Measurements from ENCODE around the gene SYNDIG1.

Gene SYNDIG1

GRCh38 chr20:24627926-24628325 is 158.5 kb downstream of the SYNDIG1 start:
- Histone ChIP-seq H3K79me2 (ENCODE audit: control insufficient read depth, insufficient read depth, low read length, poor library complexity) (no peaks in the 10 kb centered on the region), H3K27ac (ENCODE audit: low read depth, low read length) (no peak overlapping the region), H4K91ac (ENCODE audit: low read depth, low read length) (no peak overlapping the region), H3K36me3 (ENCODE audit: control insufficient read depth in 1 of 2, insufficient read depth in 2 of 2, low read length in 2 of 2) (no peaks in the 10 kb centered on the region), H4K12ac (ENCODE audit: low read depth, low read length) (no peak overlapping the region), H2AK5ac (ENCODE audit: low read length) (no peak overlapping the region), H3K4me3 (ENCODE audit: low read depth, low read length) (no peak overlapping the region), H3K79me1 (ENCODE audit: low read length) (no peaks in the 10 kb centered on the region), H3K27me3 (ENCODE audit: insufficient read depth, low read length) (no peaks in the 10 kb centered on the region), H2BK5ac (ENCODE audit: low read depth, low read length, poor library complexity) (no peak overlapping the region), H4K8ac (ENCODE audit: low read depth, low read length) (no peak overlapping the region), H3K9ac (ENCODE audit: low read length) (no peak overlapping the region), H2BK12ac (ENCODE audit: low read length) (no peak overlapping the region), H3K4me1 (ENCODE audit: control insufficient read depth in 1 of 2, insufficient read depth in 2 of 2, low read length in 2 of 2) (no peaks in the 10 kb centered on the region), H2BK120ac (ENCODE audit: insufficient read depth, low read length, poor library complexity) (no peak overlapping the region), H3K9me3 (ENCODE audit: insufficient read depth, low read depth, low read length) (no peaks in the 10 kb centered on the region), H2AFZ (ENCODE audit: insufficient read depth, low read length, poor library complexity) (no peak overlapping the region), H3K4ac (ENCODE audit: low read depth, low read length) (no peak overlapping the region), H3K14ac (ENCODE audit: low read length) (no peak overlapping the region), H3K4me2 (ENCODE audit: low read length) (no peak overlapping the region), H3K18ac (ENCODE audit: low read length) (no peak overlapping the region), H3K23ac (ENCODE audit: low read length) (no peak overlapping the region)
- WGBS (ENCODE audit: extremely low coverage, insufficient coverage, insufficient read length): no CpG with 5 or more reads among the region's 12 CpGs
- no peak for DNase-seq

- Histone ChIP-seq H2AFZ (ENCODE audit: insufficient read depth, low read length, poor library complexity) (no peak overlapping the region), H3K4ac (ENCODE audit: low read depth, low read length) (no peak overlapping the region), H2AK5ac (ENCODE audit: low read length) (no peak overlapping the region), H3K4me2 (ENCODE audit: low read length) (no peak overlapping the region), H3K27me3 (ENCODE audit: insufficient read depth, low read length) (no peaks in the 10 kb centered on the region), H3K79me1 (ENCODE audit: low read length) (no peaks in the 10 kb centered on the region), H2BK12ac (ENCODE audit: low read length) (no peak overlapping the region), H3K18ac (ENCODE audit: low read length) (no peak overlapping the region), H3K9ac (ENCODE audit: low read length) (no peak overlapping the region), H3K14ac (ENCODE audit: low read length) (no peak overlapping the region), H2BK5ac (ENCODE audit: low read depth, low read length, poor library complexity) (no peak overlapping the region), H2BK120ac (ENCODE audit: insufficient read depth, low read length, poor library complexity) (no peak overlapping the region), H4K8ac (ENCODE audit: low read depth, low read length) (no peak overlapping the region), H3K9me3 (ENCODE audit: insufficient read depth, low read depth, low read length) (no peaks in the 10 kb centered on the region), H3K27ac (ENCODE audit: low read depth, low read length) (no peak overlapping the region), H4K12ac (ENCODE audit: low read depth, low read length) (no peak overlapping the region), H3K79me2 (ENCODE audit: control insufficient read depth, insufficient read depth, low read length, poor library complexity) (no peaks in the 10 kb centered on the region), H3K23ac (ENCODE audit: low read length) (no peak overlapping the region), H4K91ac (ENCODE audit: low read depth, low read length) (no peak overlapping the region), H3K4me3 (ENCODE audit: low read depth, low read length) (no peak overlapping the region), H3K4me1 (ENCODE audit: control insufficient read depth in 1 of 2, insufficient read depth in 2 of 2, low read length in 2 of 2) (no peaks in the 10 kb centered on the region), H3K36me3 (ENCODE audit: control insufficient read depth in 1 of 2, insufficient read depth in 2 of 2, low read length in 2 of 2) (no peaks in the 10 kb centered on the region)
- no CpG with 5 or more reads among the region's 6 CpGs for WGBS (ENCODE audit: extremely low coverage, insufficient coverage, insufficient read length)
- no peak for DNase-seq
These were observed 159.6 kb downstream of the SYNDIG1 start for GRCh38 chr20:24628985-24629384.

- no peak overlapping the region for H3K23ac ChIP-seq (ENCODE audit: low read length)
- H2BK120ac ChIP-seq (ENCODE audit: insufficient read depth, low read length, poor library complexity): no peak overlapping the region
- H3K4me1 ChIP-seq (ENCODE audit: control insufficient read depth in 1 of 2, insufficient read depth in 2 of 2, low read length in 2 of 2): peaks cover 0 to 1% of the 10 kb centered on the region in 2 experiments
- no peak overlapping the region for H3K27ac ChIP-seq (ENCODE audit: low read depth, low read length)
- H3K36me3 ChIP-seq (ENCODE audit: control insufficient read depth in 1 of 2, insufficient read depth in 2 of 2, low read length in 2 of 2): no peaks in the 10 kb centered on the region
- no peaks in the 10 kb centered on the region for H3K27me3 ChIP-seq (ENCODE audit: insufficient read depth, low read length)
- no peak overlapping the region for H3K4me3 ChIP-seq (ENCODE audit: low read depth, low read length)
- no peak overlapping the region for H4K8ac ChIP-seq (ENCODE audit: low read depth, low read length)
- no peak overlapping the region for H3K9ac ChIP-seq (ENCODE audit: low read length)
- no peak overlapping the region for H4K91ac ChIP-seq (ENCODE audit: low read depth, low read length)
- no peak for DNase-seq
- no peak overlapping the region for H4K12ac ChIP-seq (ENCODE audit: low read depth, low read length)
- H3K4me2 ChIP-seq (ENCODE audit: low read length): no peak overlapping the region
- H2AK5ac ChIP-seq (ENCODE audit: low read length): no peak overlapping the region
- H2BK12ac ChIP-seq (ENCODE audit: low read length): no peak overlapping the region
- no CpG with 5 or more reads among the region's 3 CpGs for WGBS (ENCODE audit: extremely low coverage, insufficient coverage, insufficient read length)
- H2AFZ ChIP-seq (ENCODE audit: insufficient read depth, low read length, poor library complexity): no peak overlapping the region
- no peak overlapping the region for H3K4ac ChIP-seq (ENCODE audit: low read depth, low read length)
- H2BK5ac ChIP-seq (ENCODE audit: low read depth, low read length, poor library complexity): no peak overlapping the region
- H3K14ac ChIP-seq (ENCODE audit: low read length): no peak overlapping the region
- H3K79me1 ChIP-seq (ENCODE audit: low read length): no peaks in the 10 kb centered on the region
- H3K79me2 ChIP-seq (ENCODE audit: control insufficient read depth, insufficient read depth, low read length, poor library complexity): no peaks in the 10 kb centered on the region
- H3K18ac ChIP-seq (ENCODE audit: low read length): no peak overlapping the region
- no peaks in the 10 kb centered on the region for H3K9me3 ChIP-seq (ENCODE audit: insufficient read depth, low read depth, low read length)
These were observed 160.2 kb downstream of the SYNDIG1 start for GRCh38 chr20:24629668-24630067.

GRCh38 chr20:24630486-24631172 is 161.2 kb downstream of the SYNDIG1 start:
- no peaks in the 10 kb centered on the region for H3K36me3 ChIP-seq (ENCODE audit: control insufficient read depth in 1 of 2, insufficient read depth in 2 of 2, low read length in 2 of 2)
- H2BK120ac ChIP-seq (ENCODE audit: insufficient read depth, low read length, poor library complexity): no peak overlapping the region
- no peaks in the 10 kb centered on the region for H3K79me2 ChIP-seq (ENCODE audit: control insufficient read depth, insufficient read depth, low read length, poor library complexity)
- no peak for DNase-seq
- H3K9ac ChIP-seq (ENCODE audit: low read length): no peak overlapping the region
- H4K91ac ChIP-seq (ENCODE audit: low read depth, low read length): no peak overlapping the region
- H3K18ac ChIP-seq (ENCODE audit: low read length): no peak overlapping the region
- no peaks in the 10 kb centered on the region for H3K27me3 ChIP-seq (ENCODE audit: insufficient read depth, low read length)
- WGBS (ENCODE audit: extremely low coverage, insufficient coverage, insufficient read length): no CpG with 5 or more reads among the region's 6 CpGs
- no peak overlapping the region for H4K12ac ChIP-seq (ENCODE audit: low read depth, low read length)
- no peak overlapping the region for H4K8ac ChIP-seq (ENCODE audit: low read depth, low read length)
- no peak overlapping the region for H2BK12ac ChIP-seq (ENCODE audit: low read length)
- H2AFZ ChIP-seq (ENCODE audit: insufficient read depth, low read length, poor library complexity): no peak overlapping the region
- H2BK5ac ChIP-seq (ENCODE audit: low read depth, low read length, poor library complexity): no peak overlapping the region
- H3K4me3 ChIP-seq (ENCODE audit: low read depth, low read length): no peak overlapping the region
- no peak overlapping the region for H3K4me2 ChIP-seq (ENCODE audit: low read length)
- peaks cover 0 to 5% of the 10 kb centered on the region in 2 experiments for H3K4me1 ChIP-seq (ENCODE audit: control insufficient read depth in 1 of 2, insufficient read depth in 2 of 2, low read length in 2 of 2)
- no peak overlapping the region for H3K27ac ChIP-seq (ENCODE audit: low read depth, low read length)
- H3K23ac ChIP-seq (ENCODE audit: low read length): no peak overlapping the region
- no peaks in the 10 kb centered on the region for H3K9me3 ChIP-seq (ENCODE audit: insufficient read depth, low read depth, low read length)
- no peak overlapping the region for H3K14ac ChIP-seq (ENCODE audit: low read length)
- H2AK5ac ChIP-seq (ENCODE audit: low read length): no peak overlapping the region
- no peaks in the 10 kb centered on the region for H3K79me1 ChIP-seq (ENCODE audit: low read length)
- no peak overlapping the region for H3K4ac ChIP-seq (ENCODE audit: low read depth, low read length)
